ENCODE results near the gene ABR.
"Not testable (repeated sequence)": the region's sequence is repeated elsewhere in the genome, so short reads cannot be mapped to it uniquely, and the experiment has no call there.

DNA sequence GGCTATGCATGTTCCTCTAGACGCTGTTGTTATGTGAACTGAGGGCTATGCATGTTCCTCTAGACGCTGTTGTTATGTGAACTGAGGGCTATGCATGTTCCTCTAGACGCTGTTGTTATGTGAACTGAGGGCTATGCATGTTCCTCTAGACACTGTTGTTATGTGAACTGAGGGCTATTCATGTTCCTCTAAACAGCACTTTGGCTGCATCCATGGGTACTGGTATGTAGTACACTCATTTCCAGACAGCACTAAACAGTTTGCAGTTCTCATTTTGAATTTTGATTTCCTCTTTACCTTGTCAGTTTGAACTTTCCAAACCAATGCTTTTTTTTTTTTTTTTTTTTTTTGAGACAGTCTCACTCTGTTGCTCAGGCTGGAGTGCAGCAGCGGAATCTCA, 114.4 kb downstream of the ABR start:
- TF ChIP-seq, protein P1, sequence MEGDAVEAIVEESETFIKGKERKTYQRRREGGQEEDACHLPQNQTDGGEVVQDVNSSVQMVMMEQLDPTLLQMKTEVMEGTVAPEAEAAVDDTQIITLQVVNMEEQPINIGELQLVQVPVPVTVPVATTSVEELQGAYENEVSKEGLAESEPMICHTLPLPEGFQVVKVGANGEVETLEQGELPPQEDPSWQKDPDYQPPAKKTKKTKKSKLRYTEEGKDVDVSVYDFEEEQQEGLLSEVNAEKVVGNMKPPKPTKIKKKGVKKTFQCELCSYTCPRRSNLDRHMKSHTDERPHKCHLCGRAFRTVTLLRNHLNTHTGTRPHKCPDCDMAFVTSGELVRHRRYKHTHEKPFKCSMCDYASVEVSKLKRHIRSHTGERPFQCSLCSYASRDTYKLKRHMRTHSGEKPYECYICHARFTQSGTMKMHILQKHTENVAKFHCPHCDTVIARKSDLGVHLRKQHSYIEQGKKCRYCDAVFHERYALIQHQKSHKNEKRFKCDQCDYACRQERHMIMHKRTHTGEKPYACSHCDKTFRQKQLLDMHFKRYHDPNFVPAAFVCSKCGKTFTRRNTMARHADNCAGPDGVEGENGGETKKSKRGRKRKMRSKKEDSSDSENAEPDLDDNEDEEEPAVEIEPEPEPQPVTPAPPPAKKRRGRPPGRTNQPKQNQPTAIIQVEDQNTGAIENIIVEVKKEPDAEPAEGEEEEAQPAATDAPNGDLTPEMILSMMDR (conservative IDR thresholded peaks at IDR 0.05; ENCODE audit: low read length) = not testable (repeated sequence)
- TF ChIP-seq EZH2phosphoT487 (IDR thresholded peaks at IDR 0.05; ENCODE audit: borderline replicate concordance) = not testable (repeated sequence)

Measured in Loucy (cell line).